Measurements from ENCODE around the gene MRTFA. TPM values are rescaled to one million over a fixed set of nuclear protein-coding genes. Genes with fewer than 3 reads are reported as not detected.

MRTFA gene
- total and polyA plus RNA-seq, 9 of the 15 experiments (the other 6 are each of a cell fraction or from before 2014, with no cell fraction given): 0.84 to 21.1 (median 3.7) TPM

GRCh38 chr22:40552070-40552469 lies 84.4 kb downstream of the MRTFA start (continued):
- TF ChIP-seq ATF6 (CRISPR knock-in tag; IDR thresholded peaks at IDR 0.05) (no peak), NEUROD1 (IDR thresholded peaks at IDR 0.05; ENCODE audit: borderline replicate concordance, low read depth, low read length, partially characterized antibody) (peak; percentile 47), SMARCE1 (IDR thresholded peaks at IDR 0.05) (peak; percentile 67), RAD21 (CRISPR knock-in tag; conservative IDR thresholded peaks at IDR 0.05 in 1 of 2, IDR thresholded peaks at IDR 0.05 in 1 of 2) (peak; percentile 79 to 92), ZBTB5 (IDR thresholded peaks at IDR 0.05) (no peak), KLF1 (tag; IDR thresholded peaks at IDR 0.05) (no peak), MAX (CRISPR knock-in tag; IDR thresholded peaks at IDR 0.05) (peak; percentile 57), SMARCA4 (IDR thresholded peaks at IDR 0.05) (peak; percentile 78), MTF1 (CRISPR knock-in tag; IDR thresholded peaks at IDR 0.05; ENCODE audit: borderline replicate concordance) (no peak), HNRNPH1 (optimal IDR thresholded peaks at IDR 0.05; ENCODE audit: low read depth, low read length) (no peak), GATAD2A (IDR thresholded peaks at IDR 0.05) (no peak), ZBTB40 (IDR thresholded peaks at IDR 0.05) (no peak), ZBTB40 (CRISPR knock-in tag; IDR thresholded peaks at IDR 0.05) (no peak), CBFA2T2 (conservative IDR thresholded peaks at IDR 0.05) (peak; percentile 84)
